VCaP (cell line): Measurements from ENCODE around the gene NDUFAF2.

Experiments used
- H3K27ac ChIP-seq: fragments of 450-650 bp; 2 replicates; pipeline ENCODE4 v1.5.1; 2017
- TF ChIP-seq, protein P1 (sequence below): fragments of 450-650 bp; conservative IDR thresholded peaks from 2 replicates; pipeline ENCODE4 v1.5.1; 2017; ENCODE audit warnings: mild to moderate bottlenecking, moderate library complexity

NDUFAF2 gene

DNA sequence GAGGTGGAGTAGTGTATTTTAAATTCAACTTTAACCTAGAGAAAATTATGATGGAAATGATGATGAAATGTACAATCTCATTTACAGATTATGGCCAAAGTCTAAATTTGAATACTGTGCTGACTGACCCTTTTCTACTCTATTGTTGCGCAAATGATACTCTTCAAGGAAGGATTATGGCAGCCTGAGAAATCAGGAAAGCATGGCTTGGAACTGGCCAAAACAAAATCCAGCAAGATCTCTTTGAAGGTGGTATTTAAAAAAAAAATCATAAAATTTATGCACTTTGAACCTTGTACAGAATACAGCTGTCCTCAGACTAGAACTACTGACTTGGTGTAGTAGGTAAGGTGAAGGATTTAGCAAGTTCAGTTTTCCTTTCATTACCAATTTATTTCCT is 105.3 kb downstream of the NDUFAF2 start:
- H3K27ac ChIP-seq, result no peak overlapping the region
- TF ChIP-seq, protein P1, sequence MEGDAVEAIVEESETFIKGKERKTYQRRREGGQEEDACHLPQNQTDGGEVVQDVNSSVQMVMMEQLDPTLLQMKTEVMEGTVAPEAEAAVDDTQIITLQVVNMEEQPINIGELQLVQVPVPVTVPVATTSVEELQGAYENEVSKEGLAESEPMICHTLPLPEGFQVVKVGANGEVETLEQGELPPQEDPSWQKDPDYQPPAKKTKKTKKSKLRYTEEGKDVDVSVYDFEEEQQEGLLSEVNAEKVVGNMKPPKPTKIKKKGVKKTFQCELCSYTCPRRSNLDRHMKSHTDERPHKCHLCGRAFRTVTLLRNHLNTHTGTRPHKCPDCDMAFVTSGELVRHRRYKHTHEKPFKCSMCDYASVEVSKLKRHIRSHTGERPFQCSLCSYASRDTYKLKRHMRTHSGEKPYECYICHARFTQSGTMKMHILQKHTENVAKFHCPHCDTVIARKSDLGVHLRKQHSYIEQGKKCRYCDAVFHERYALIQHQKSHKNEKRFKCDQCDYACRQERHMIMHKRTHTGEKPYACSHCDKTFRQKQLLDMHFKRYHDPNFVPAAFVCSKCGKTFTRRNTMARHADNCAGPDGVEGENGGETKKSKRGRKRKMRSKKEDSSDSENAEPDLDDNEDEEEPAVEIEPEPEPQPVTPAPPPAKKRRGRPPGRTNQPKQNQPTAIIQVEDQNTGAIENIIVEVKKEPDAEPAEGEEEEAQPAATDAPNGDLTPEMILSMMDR, result no peak

DNA sequence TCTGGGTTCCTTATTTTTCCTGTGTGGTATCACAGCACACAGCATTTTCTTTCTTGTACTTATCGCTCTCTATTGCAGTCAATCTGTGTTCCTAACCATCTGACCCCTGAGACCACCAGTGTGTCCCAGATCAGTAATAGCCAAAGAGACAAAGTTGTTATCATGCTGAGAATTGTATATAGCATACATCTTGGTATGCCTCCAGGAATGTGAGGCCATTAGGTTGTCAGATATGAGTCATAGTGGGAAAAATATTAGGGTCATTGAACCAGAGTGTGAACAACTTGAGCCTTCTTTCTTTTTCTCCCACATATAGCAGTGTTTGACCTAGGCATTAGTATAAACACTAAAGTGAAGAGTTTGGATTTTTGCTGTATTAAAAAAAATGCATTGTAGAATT is 106.3 kb downstream of the NDUFAF2 start:
- H3K27ac ChIP-seq, result no peak overlapping the region
- TF ChIP-seq, protein P1, result no peak

DNA sequence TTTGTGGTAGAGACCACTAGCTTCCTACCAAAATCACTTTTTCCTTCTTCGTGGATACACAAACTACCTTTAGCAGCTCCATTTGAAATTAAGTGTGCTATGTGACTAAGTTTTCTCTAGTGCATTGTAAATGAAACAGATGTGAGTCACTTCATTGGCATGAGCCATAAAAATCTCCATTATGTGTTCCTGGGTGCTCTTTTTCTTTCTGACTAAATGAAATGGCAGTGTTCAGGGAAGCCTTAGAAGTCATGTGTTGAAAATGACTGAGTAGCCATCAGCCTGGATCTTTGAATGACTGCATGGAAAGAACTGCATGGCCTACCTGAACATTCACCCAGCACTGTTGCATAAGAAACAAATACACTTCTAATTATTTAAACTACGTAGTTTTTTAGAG is 107.9 kb downstream of the NDUFAF2 start:
- H3K27ac ChIP-seq, result no peak overlapping the region
- TF ChIP-seq, protein P1, result no peak

DNA sequence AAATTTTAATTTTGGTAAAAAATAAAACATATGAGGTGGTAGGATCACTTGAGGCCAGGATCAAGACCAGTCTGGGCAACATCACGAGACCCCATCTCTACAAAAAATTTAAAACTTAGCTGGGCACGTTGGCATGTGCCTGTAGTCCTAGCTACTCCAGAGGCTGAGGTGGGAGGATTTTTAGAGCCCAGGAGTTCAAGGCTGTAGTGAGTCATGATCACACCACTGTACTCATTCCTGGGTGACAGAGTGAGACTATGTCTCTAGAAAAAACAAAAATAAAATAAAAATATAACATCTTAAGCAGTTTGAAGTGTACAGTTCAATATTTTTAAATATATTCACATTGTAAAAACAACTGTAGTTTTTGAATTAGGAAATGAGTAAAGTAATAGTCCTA is 108.9 kb downstream of the NDUFAF2 start:
- TF ChIP-seq, protein P1, result no peak
- no peak overlapping the region for H3K27ac ChIP-seq

DNA sequence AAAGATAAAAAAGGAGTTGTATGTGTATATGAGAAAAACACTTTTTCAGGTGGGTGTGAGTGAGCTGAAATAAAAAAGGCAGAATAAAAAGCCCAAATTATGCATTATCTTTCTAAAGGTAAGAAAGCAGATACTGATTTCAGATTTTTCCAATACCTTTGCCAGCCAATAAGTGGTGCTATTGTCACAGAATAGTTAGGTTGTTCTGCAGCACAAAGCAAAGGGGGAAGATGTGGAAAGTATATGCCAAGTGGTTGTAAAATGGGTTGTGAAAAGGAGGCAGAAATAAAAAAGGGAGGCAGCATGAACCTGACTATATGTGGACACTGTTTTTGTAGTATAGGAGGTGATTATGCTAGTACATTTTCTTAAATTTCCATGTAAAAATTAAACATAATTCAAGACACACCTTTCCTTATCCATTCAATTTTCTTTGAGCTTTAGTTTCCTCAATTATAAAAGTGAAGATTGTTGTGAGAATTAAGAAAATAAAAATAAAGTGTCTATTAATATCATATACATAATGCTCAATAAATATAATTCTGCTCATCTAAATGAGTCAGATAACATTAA is 110.5 kb downstream of the NDUFAF2 start:
- H3K27ac ChIP-seq, result no peak overlapping the region
- TF ChIP-seq, protein P1, result peak; percentile 90

DNA sequence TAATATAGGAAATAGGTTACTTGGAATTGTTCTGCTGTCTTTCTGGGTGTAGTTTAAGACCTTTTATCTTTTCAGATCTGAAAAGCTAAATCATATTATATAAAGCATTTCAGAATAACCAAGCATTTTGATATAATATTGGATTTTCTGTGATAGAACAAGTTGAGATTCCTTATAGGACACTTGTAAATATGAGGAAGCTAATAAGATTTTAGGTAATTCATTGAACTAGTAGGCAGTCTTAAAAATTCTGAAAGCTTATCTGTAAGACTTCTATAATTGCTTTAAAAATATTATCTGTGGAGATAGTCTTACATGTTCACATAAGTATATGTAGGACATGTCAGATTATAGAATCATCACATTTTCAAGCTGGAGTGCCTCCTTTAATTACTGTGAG is 114.5 kb downstream of the NDUFAF2 start:
- no peak overlapping the region for H3K27ac ChIP-seq
- TF ChIP-seq, protein P1, result no peak

DNA sequence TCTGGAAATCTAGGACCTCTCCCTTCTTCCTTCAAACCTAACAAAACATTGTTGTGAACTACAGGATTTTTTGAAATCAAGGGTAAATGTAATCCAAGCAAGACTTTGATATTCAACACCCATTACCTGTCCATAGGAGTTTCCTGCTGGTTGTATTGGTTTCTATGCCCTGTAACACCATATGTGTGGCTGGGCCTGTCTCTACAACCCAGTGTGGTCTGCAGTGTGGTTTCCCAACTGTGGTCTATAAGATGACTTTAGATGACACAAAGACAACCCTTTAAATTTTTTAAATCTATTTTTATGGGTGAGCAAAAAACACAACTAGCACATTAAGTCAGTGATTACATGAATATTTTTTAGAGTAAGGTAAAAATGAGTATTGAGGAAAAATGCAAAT is 124.1 kb downstream of the NDUFAF2 start:
- TF ChIP-seq, protein P1, result no peak
- no peak overlapping the region for H3K27ac ChIP-seq
